Measurements from ENCODE around the gene GPAM. TPM values are rescaled to one million over a fixed set of nuclear protein-coding genes. Genes with fewer than 3 reads are reported as not detected.
"Not testable (repeated sequence)": the region's sequence is repeated elsewhere in the genome, so short reads cannot be mapped to it uniquely, and the experiment has no call there.

Gene GPAM
- total RNA-seq, 2 experiments from 2014 or later = 7.5 to 7.8 TPM

DNA sequence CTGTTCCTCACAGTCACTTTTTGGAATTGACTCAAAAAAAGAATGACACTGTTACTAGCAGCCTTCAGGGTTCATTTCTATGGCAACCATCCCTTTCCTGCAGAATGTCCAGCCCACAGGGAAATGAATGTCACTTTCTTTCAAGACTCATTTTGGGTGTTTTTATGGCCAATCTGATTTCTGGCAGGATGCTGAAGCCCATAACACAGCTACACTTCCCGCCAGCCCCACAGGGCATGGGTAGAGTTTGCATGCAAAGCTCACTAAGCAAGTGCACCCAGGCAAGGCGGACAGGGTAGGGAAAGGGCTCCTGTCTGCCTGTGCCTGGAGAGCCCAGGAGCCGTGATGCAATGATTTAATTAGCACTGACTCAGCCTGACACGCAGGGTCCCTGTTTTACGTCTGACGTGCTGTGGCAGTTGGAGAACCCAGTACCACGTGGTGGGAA, 26.1 kb upstream of the GPAM start:
- H3K36me3 Mint-ChIP-seq = no peaks in the 10 kb centered on the region
- peaks cover 4% of the 10 kb centered on the region for H3K27me3 Mint-ChIP-seq
- no peak for ATAC-seq (ENCODE audit: low read depth)
- H3K9me3 Mint-ChIP-seq = no peaks in the 10 kb centered on the region
- no peak for DNase-seq
- H3K27ac Mint-ChIP-seq = no peak overlapping the region
- POLR2A ChIA-PET = no interaction called here
- H3K4me3 Mint-ChIP-seq = no peak overlapping the region
- no peaks in the 10 kb centered on the region for H3K4me1 Mint-ChIP-seq

DNA sequence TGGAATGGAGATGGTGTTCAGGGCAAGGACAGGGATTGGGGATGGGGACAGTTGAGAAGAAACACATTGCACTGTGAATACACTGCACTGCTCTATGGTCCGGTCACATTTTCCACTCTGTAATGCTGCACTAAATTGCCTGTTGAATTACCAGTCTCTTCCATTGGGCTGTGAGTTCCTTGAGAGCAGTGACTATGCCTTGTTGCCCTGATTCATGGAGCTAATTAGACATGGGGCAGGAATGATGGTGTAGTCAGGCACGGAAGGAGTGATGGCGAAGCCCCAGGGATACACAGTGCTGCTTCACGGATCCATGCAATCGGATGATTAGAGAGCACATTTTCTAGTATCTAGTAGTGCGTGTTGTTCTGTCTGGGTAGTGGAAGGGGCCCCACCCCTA, 25.4 kb upstream of the GPAM start:
- Mint-ChIP-seq H3K27ac (no peak overlapping the region), H3K4me1 (no peaks in the 10 kb centered on the region), H3K27me3 (peaks cover 10% of the 10 kb centered on the region), H3K9me3 (no peaks in the 10 kb centered on the region), H3K36me3 (no peaks in the 10 kb centered on the region), H3K4me3 (no peak overlapping the region)
- ATAC-seq (ENCODE audit: low read depth) (no peak), DNase-seq (no peak)
- POLR2A ChIA-PET = no interaction called here

DNA sequence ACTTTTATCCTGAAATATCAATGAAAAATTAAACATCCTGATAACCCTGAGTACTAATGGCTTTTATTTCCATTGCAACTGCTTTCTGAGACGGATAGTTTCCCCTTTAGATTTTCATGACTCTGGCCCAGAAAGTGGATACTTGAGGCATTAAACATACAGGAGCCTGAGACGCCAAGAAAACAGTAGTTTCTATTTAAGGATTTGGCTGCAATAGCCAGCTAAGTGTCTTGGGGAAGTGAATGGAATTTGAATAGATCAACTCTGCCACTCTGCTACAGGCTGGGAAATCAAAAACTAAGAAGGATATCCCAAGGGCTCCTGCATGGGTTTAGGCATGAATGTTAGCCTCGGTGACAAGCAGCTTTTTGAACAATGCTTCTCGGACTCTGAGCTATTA, 24.7 kb upstream of the GPAM start:
- POLR2A ChIA-PET = no interaction called here
- no peak for DNase-seq
- Mint-ChIP-seq H3K4me3 (no peak overlapping the region), H3K4me1 (no peaks in the 10 kb centered on the region), H3K27me3 (peaks cover 12% of the 10 kb centered on the region), H3K36me3 (no peaks in the 10 kb centered on the region), H3K27ac (no peak overlapping the region), H3K9me3 (no peaks in the 10 kb centered on the region)
- ATAC-seq (ENCODE audit: low read depth) = no peak

DNA sequence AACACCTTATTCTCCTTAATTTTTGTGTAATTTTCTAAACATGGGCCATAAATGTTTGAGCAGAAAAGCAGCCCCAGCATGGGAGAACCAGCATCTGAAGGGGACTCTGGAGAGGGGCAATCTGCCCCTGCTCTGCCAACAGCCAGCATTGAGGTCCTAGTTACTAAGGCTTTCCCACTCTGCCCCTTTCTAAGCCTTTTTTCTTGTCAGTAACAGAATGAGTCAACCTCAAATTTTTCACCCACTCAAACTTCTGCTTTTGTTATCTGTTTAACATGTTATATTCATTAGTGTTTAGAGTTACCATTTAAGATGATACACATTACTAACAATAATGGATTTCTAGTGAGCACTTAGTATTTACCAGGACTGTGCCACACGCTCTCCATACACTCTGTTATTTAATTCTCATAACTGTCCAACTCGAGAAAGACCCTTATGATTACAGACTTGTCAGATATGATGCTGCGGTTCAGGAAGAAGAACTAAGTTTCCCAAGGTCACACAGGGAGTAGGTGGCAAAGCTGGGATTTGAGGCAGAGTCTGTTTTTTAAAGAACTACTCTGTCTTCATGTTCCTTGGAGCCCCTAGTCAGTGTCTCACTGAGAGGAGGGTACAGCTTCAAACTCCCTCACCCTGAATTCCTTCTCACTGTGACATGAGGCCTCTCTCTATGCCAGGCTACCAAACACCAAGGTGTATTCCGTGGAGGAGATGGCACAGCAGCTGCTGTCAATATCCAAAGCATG, 19.9 kb upstream of the GPAM start:
- ATAC-seq (ENCODE audit: low read depth) = no peak
- POLR2A ChIA-PET = no interaction called here
- H3K27ac Mint-ChIP-seq = no peak overlapping the region
- no peak overlapping the region for H3K4me3 Mint-ChIP-seq
- H3K36me3 Mint-ChIP-seq = no peaks in the 10 kb centered on the region
- H3K27me3 Mint-ChIP-seq = peaks cover 17% of the 10 kb centered on the region
- no peaks in the 10 kb centered on the region for H3K4me1 Mint-ChIP-seq
- no peak for DNase-seq
- H3K9me3 Mint-ChIP-seq = no peaks in the 10 kb centered on the region

DNA sequence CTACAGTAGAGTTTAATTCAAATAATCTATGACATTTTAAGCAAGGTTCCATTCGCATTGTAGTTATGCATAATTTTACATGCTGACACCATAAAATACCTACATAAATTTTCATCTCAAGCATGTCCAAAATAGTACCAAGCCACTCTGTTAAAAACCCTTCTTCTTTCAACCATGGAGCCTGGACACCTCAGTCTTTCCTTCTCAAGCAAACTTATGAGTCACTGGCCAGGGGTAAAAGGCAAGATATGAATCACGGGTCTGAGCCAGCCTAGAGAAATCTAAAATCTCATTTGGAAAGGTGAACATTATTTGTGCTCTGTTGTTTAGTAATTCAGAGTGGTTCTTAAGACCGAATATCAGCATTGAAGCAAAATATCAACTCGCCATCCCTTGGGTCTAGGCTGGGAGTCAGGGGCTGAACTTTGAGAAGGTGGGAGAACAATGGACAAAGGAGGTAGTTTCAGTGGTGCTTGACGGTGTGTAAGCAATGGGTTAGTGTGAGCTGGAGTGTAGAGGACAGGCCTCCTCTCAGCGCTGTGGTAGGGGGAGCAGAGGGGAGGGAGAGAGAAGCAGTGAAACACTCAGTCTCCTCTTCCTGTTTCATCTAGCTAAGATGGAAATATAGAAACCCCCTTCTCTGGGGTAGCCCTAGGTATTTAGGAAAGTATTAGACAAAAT, 19.1 kb upstream of the GPAM start:
- DNase-seq (no peak), ATAC-seq (ENCODE audit: low read depth) (no peak)
- Mint-ChIP-seq H3K27me3 (peaks cover 17% of the 10 kb centered on the region), H3K9me3 (no peaks in the 10 kb centered on the region), H3K4me3 (no peak overlapping the region), H3K4me1 (no peaks in the 10 kb centered on the region), H3K36me3 (no peaks in the 10 kb centered on the region), H3K27ac (no peak overlapping the region)
- POLR2A ChIA-PET = no interaction called here

DNA sequence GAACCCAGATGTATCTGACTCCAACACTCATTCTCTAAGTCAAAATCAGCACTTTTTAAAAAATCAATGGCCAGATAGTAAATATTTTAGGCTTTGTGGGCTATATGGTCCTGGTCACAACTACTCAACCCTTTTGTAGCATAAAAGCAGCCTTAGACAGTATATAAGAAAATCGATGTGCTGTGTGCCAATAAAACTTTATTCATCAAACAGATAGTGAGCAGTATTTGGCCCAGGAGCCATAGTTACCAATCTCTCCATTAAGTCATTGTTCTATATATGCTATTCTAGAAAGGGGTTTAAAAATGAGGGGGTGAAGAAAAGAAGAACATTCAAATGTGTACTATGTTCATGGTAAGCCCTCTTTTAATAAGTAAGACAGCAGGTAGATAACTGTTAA, 18.5 kb upstream of the GPAM start:
- DNase-seq (no peak), ATAC-seq (ENCODE audit: low read depth) (no peak)
- POLR2A ChIA-PET = no interaction called here
- H3K9me3 Mint-ChIP-seq = no peaks in the 10 kb centered on the region
- no peaks in the 10 kb centered on the region for H3K4me1 Mint-ChIP-seq
- H3K36me3 Mint-ChIP-seq = no peaks in the 10 kb centered on the region
- no peak overlapping the region for H3K27ac Mint-ChIP-seq
- H3K27me3 Mint-ChIP-seq = peaks cover 17% of the 10 kb centered on the region
- no peak overlapping the region for H3K4me3 Mint-ChIP-seq

DNA sequence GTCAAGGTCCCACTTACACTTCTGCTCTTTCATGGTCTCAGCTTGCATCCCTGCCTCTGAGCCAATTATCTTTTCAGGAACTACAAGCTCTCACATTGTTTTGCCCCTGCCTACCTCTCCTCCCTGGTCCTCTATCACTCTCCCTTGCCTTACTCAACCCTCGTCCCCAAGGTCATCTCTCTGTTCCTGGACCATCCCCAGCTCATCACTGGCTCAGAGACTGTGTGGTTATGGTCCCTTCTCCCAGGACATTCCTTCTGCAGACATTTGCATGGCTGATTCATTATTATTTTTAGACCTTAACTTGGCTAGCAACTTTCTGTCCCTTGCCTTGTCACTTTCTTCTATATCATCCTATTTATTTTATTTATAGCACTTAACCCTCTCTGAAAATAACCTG, 17.8 kb upstream of the GPAM start:
- ATAC-seq (ENCODE audit: low read depth) = no peak
- no peak overlapping the region for H3K27ac Mint-ChIP-seq
- no peak overlapping the region for H3K4me3 Mint-ChIP-seq
- no peaks in the 10 kb centered on the region for H3K9me3 Mint-ChIP-seq
- H3K27me3 Mint-ChIP-seq = peaks cover 17% of the 10 kb centered on the region
- no peaks in the 10 kb centered on the region for H3K36me3 Mint-ChIP-seq
- no peak for DNase-seq
- POLR2A ChIA-PET = no interaction called here
- no peaks in the 10 kb centered on the region for H3K4me1 Mint-ChIP-seq

DNA sequence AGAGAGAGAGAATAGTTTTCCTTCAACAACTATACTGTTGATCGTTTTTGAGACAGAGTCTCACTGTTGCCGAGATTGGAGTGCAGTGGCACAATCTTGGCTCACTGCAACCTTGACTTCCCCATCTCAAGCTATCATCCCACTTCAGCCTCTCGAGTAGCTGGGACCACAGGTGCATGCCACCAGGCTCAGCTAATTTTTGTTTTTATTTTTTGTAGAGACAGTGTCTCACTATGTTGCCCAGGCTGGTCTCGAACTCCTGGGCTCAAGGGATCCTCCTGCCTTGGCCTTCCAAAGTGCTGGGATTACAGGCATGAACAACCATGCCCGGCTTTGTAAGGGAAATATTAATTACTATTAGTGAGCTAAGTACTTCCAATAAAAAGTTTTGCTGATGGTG, 16.7 kb upstream of the GPAM start:
- peaks cover 17% of the 10 kb centered on the region for H3K27me3 Mint-ChIP-seq
- H3K4me1 Mint-ChIP-seq; H3K4me3 Mint-ChIP-seq; POLR2A ChIA-PET; ATAC-seq (ENCODE audit: low read depth); H3K9me3 Mint-ChIP-seq; DNase-seq; H3K27ac Mint-ChIP-seq; H3K36me3 Mint-ChIP-seq: not testable (repeated sequence)

DNA sequence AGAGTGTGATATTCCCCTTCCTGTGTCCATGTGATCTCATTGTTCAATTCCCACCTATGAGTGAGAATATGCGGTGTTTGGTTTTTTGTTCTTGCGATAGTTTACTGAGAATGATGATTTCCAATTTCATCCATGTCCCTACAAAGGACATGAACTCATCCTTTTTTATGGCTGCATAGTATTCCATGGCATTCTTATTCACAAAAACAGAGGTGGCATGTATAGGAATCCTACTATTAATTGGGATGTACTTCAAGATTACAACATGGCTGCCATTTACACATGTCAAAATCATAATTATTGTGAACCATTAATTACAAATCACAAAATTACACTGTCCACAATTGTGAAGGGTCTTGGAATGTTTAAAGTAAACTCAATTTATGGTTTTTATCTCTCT, 14.1 kb upstream of the GPAM start:
- H3K9me3 Mint-ChIP-seq; POLR2A ChIA-PET; H3K4me1 Mint-ChIP-seq; H3K36me3 Mint-ChIP-seq; ATAC-seq (ENCODE audit: low read depth); H3K4me3 Mint-ChIP-seq; H3K27ac Mint-ChIP-seq; H3K27me3 Mint-ChIP-seq; DNase-seq: not testable (repeated sequence)

DNA sequence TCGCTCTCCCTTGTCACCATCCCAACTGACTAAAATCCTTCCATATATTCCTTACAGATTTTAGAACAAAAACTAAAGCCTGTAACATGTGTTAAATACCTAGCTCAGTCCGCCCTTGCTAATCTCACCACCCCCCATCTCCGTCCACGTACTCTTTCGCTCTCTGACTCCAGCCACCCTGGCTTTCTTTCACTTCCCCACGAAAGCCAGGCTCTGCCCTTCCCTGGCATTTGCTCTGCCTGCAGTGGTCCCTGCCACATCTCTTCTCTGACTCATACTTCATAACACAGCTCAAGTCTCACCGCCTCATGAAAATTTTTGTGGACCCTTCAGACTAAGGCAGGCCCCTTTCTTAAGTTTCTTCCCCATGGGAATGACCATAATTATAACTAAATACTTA, 11.7 kb upstream of the GPAM start:
- POLR2A ChIA-PET = no interaction called here

DNA sequence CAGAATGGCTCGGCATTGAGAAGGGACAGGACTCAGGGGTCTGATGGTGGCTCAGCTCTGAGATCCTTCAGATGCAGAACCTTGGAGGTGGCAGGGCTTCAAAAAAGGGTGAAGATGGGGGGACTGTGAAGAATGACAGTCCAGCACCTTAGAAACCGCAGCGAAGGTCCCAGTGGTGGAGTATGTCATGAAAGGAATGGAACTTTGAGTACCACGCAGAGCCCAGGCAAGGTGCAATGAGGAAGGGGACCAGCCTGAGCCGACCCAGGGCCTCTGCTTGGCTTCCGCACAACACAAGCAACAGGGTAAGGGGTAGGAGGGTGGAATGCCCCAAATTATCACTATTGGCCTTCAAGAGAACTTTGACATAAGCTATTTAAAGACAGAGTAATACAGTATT, 8.2 kb upstream of the GPAM start:
- DNase-seq (no peak), ATAC-seq (ENCODE audit: low read depth) (no peak)
- Mint-ChIP-seq H3K36me3 (no peaks in the 10 kb centered on the region), H3K27me3 (peaks cover 17% of the 10 kb centered on the region), H3K27ac (no peak overlapping the region), H3K9me3 (no peaks in the 10 kb centered on the region), H3K4me1 (no peaks in the 10 kb centered on the region), H3K4me3 (no peak overlapping the region)
- POLR2A ChIA-PET = interaction anchor here (0.9 kb wide), 1 partner anchor 8 kb away, joined by 3 read pairs; the partner anchor contains the start of gene GPAM

More for the DNA sequence above, 11.7 kb upstream of the GPAM start:
- Mint-ChIP-seq H3K36me3 (no peaks in the 10 kb centered on the region), H3K9me3 (no peaks in the 10 kb centered on the region), H3K27me3 (no peaks in the 10 kb centered on the region), H3K4me3 (no peak overlapping the region), H3K4me1 (no peaks in the 10 kb centered on the region), H3K27ac (no peak overlapping the region)
- no peak for DNase-seq
- no peak for ATAC-seq (ENCODE audit: low read depth)

DNA sequence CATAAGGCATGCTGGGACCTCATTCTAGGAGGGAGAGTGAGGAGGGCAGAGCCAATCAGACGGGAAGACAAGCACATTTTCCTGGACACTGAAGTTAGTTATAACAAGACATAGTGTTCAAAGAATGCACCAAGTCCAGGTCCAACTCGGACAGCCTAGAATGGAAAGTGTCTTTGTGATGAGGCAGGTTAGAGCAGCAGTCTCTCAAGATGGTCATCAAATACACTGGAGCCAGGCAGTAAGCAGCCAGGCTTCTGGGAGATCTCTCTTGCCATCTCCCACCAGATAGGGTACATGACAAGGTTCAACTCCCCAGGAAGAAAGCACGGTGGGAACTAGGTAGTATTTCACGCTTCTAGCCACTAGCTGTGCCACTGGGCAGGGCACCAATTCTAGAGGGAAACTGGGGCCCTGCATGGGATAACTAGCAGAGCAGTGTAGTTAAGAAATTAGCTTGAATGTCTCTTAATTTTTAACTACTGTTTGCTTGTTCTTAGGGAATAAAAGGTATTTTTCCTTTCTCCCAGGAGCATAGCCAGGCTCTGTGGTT, 7.6 kb upstream of the GPAM start:
- H3K9me3 Mint-ChIP-seq = no peaks in the 10 kb centered on the region

DNA sequence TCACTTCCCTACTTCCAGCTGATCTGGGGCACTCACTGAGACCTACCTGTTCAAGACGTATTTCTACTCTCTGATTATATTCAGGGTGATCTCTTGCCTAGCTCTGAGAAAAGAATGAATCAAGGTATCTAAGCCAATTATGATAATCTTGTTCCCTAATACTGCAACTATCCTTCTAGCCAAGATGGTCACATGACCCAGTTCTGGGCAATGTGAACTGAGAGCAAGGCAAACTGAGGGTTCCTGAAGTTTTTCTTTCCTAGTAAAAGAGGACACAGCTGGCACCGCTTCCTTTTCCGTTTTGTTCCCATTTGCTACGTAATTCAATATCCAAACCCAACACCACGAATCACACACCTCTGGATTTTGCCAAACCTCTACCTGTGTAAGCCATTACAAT, 5.9 kb upstream of the GPAM start:
- Mint-ChIP-seq H3K27me3 (peaks cover 20% of the 10 kb centered on the region), H3K27ac (no peak overlapping the region), H3K36me3 (no peaks in the 10 kb centered on the region), H3K4me1 (peaks cover 2% of the 10 kb centered on the region), H3K4me3 (no peak overlapping the region), H3K9me3 (no peaks in the 10 kb centered on the region)
- DNase-seq (no peak), ATAC-seq (ENCODE audit: low read depth) (no peak)
- POLR2A ChIA-PET = no interaction called here

More for the DNA sequence above, 7.6 kb upstream of the GPAM start:
- POLR2A ChIA-PET = interaction anchor here (0.9 kb wide), 1 partner anchor 8 kb away, joined by 3 read pairs; the partner anchor contains the start of gene GPAM
- Mint-ChIP-seq H3K27ac (no peak overlapping the region), H3K36me3 (no peaks in the 10 kb centered on the region), H3K4me1 (no peaks in the 10 kb centered on the region), H3K4me3 (no peak overlapping the region), H3K27me3 (peaks cover 20% of the 10 kb centered on the region)
- DNase-seq = no peak
- ATAC-seq (ENCODE audit: low read depth) = no peak

DNA sequence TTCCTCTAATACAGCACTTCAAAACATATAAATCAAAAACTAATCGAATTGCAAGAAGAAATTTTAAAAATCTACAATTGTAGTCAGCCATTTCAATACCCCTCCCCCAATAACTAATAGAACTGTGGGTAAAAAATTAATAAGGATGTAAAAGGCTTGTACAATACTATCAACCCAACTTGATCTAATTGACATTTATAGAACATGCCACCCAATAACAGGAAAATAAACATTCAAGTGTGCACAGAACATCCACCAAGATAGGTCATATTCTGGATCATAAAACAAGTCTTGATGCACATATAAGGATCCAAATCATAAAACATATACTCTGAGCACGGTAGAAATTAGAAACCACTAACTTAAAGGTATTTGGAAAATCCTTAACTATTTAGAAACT, 4.0 kb upstream of the GPAM start:
- H3K27ac Mint-ChIP-seq = no peak overlapping the region
- no peaks in the 10 kb centered on the region for H3K9me3 Mint-ChIP-seq
- ATAC-seq (ENCODE audit: low read depth) (no peak), DNase-seq (no peak)
- no peak overlapping the region for H3K4me3 Mint-ChIP-seq
- peaks cover 20% of the 10 kb centered on the region for H3K27me3 Mint-ChIP-seq
- H3K4me1 Mint-ChIP-seq = peaks cover 14% of the 10 kb centered on the region
- POLR2A ChIA-PET = no interaction called here
- no peaks in the 10 kb centered on the region for H3K36me3 Mint-ChIP-seq

Measured in activated naive CD8-positive, alpha-beta T cell treated with anti-CD3 and anti-CD28 coated beads, Interleukin-2, amount 10 ng/mL, durations not matched to agents 7 days and 5 days (primary cell).